HG02885 (cell line): ENCODE results near the gene POU5F2.

Source experiments
- ATAC-seq: cut with Tn5 transposase; IDR thresholded peaks from one replicate; pipeline ENCODE4 v1.9.1; 2021; ENCODE audit warnings: mild to moderate bottlenecking; ENCODE audit not compliant: unreplicated experiment, poor library complexity

The POU5F2 gene, protein sequence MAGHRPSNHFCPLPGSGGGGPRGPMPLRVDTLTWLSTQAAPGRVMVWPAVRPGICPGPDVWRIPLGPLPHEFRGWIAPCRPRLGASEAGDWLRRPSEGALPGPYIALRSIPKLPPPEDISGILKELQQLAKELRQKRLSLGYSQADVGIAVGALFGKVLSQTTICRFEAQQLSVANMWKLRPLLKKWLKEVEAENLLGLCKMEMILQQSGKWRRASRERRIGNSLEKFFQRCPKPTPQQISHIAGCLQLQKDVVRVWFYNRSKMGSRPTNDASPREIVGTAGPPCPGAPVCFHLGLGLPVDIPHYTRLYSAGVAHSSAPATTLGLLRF

GRCh38 chr5:93741136-93741811 is at the start of gene POU5F2:
Gene POU5F2 (minus strand): TSS chr5:93741600. CDS start chr5:93741563, 37 bp downstream.
- ATAC-seq = no peak

DNA sequence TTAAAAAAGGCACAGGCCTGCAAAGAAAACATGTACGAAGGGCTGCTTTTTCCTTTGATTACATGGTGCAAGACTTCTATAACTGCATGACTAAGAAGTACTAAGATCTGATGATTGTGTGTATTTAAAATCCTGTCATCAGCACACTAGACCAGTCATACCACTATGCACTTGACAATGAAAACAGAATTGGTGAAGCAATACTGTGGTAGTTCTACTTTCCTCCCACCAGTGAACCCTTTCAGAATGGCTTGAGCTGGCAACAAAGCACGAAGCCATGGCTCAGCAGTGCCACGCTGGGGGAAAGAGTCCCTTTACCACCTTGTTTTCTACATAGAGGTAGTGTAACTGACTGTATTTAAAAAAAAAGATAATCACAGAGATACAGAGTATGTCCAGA is 49.0 kb upstream of the POU5F2 start:
- no peak for ATAC-seq

- ATAC-seq = no peak
These were observed 48.0 kb upstream of the POU5F2 start for GRCh38 chr5:93789173-93790067.

GRCh38 chr5:93787598-93787997 is 46.2 kb upstream of the POU5F2 start:
- ATAC-seq = no peak

GRCh38 chr5:93785475-93785874 is 44.1 kb upstream of the POU5F2 start:
- no peak for ATAC-seq

- no peak for ATAC-seq
These were observed 41.6 kb upstream of the POU5F2 start for GRCh38 chr5:93782978-93783377.

- ATAC-seq = no peak
These were observed 36.2 kb upstream of the POU5F2 start for GRCh38 chr5:93777620-93778019.

GRCh38 chr5:93756372-93756771 is 15.0 kb upstream of the POU5F2 start:
- no peak for ATAC-seq

- no peak for ATAC-seq
These were observed 14.3 kb upstream of the POU5F2 start for GRCh38 chr5:93755716-93756115.

GRCh38 chr5:93748875-93749397 is 7.5 kb upstream of the POU5F2 start:
- ATAC-seq = peak; percentile 56

DNA sequence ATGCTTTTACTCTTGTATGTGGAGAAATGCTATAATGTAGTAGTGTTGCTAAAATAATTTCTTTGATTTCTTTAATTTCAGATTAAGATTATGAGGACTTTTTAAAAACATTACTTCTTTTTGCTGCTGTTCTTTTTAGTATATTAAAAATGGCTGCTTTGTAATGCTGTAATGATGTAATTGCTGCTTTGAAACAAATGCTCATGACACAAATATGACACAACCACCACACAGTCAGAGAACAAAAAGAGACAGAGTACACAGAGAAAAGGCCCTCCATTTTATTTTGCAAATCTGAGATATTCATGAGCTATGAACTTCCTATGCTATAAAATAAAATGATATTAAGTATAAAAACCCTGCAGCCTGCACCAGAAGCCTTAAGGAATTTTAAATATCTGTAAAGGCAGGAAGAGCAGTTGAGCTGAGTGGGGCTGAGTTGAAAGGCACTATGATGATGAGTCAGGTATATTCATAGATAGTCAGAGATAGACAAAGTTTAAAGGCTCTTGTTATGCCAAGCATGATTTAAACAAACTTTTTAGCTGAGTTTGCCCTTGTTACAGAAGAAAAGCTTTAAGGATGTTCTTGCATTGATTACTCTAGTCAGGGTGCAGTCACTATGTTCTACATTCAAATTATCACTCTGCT is 5.1 kb upstream of the POU5F2 start:
- no peak for ATAC-seq

GRCh38 chr5:93736284-93736683 is 5.1 kb downstream of the POU5F2 start:
- no peak for ATAC-seq

- ATAC-seq = no peak
These were observed 6.0 kb downstream of the POU5F2 start for GRCh38 chr5:93735378-93735777.

DNA sequence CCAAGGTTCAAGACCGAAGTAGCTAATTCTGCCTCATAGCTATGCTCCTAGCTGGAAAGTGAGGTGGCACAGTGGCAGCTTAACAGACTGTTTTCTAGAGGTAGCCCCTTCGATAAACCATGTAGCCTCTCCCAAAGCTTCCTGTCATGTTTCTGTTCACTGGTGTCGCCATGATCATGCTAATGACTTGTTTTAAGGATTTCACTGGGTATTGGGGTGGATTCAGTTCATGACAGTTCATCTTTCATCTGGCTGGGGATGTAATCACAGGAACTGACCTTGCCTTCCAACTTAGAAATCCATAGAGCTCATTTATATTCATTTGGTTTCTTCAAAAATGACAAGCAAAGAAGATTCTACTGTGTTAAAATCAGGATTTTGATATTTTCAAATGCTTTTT is 9.4 kb downstream of the POU5F2 start:
- ATAC-seq = no peak

GRCh38 chr5:93726595-93726994 is 14.8 kb downstream of the POU5F2 start:
- ATAC-seq = no peak

GRCh38 chr5:93724791-93725190 is 16.6 kb downstream of the POU5F2 start:
- ATAC-seq = no peak

GRCh38 chr5:93723681-93724080 is 17.7 kb downstream of the POU5F2 start:
- no peak for ATAC-seq

DNA sequence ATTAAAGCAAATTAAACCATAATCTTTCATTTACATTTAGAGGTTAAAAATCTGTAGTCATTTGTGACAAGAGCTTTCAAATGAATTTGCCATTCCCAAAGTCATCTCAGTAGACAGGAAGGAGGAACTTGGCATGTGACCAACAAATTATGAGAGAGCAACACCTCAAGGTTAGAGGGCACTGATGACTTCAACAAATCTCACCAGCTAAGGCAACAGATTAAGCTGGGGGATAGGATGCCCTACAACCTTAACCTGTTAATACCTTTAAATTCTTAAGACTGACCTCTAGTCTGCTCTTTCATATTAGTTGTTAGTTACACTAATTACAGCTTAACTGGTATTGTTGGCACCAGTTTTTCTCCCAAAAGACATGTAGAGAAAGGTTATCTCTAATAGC is 18.4 kb downstream of the POU5F2 start:
- no peak for ATAC-seq

- no peak for ATAC-seq
These were observed 18.8 kb downstream of the POU5F2 start for GRCh38 chr5:93722588-93722987.

DNA sequence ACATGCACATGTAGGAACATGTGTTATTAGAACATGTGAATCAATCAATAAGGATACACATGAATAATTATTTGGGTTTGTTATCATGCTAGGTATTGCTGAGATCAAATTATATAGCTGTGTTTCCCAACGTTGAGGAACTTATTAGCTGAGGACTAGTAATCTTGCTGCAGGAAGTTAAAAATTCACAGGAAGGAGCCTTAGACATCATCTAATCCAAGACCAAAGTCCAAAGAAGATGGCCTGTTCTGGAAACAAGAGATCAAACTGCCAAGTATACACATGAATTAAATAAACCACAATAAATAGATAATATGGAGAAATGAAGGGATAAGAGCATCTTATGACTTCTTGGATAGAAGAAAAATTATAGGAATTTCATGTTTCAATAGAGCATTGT is 19.9 kb downstream of the POU5F2 start:
- no peak for ATAC-seq
